ENCODE measurements around the gene BCAS3. TPM values are rescaled to one million over a fixed set of nuclear protein-coding genes. Genes with fewer than 3 reads are reported as not detected.

BCAS3 gene
- total and polyA plus RNA-seq, 3 experiments from 2014 or later, result 10.7 to 35.3 (median 13.5) TPM

DNA sequence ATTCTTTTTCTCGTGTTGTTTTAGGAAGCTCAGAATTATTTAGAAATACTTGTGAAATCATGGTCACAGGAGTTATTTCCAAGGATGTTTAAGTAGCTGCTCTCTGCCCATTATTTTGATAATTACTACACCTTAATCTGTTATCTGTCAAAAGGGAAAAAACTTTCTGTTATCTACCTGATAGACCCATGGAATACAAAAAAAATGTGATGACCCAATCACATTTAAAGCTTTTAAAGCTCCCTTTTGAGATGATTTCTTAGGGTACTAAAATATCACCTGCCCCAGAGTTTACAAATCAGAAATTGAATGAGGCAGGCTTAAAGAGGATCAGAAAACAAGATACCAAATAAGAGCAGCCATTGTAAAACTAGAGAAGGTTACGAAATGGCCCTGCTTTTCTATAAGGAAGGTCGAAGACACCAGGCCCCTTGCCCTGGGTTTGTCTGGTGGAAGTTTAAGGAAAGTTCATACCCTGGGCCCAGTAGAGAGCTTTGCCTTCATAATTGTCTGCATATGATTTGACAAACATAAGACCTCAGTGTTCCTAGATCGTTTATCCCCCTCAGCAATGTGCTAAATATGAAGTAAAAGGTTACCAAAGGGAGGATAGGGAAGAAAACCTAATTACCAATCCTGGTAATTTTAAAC is 572.1 kb downstream of the BCAS3 start:
- CTCF ChIA-PET, result no interaction called here
- no peaks in the 10 kb centered on the region for H3K4me1 ChIP-seq (ENCODE audit: insufficient read depth, low read length)
- POLR2A ChIA-PET, result no interaction called here
- no peak for DNase-seq
- H3K27ac ChIP-seq (ENCODE audit: low read depth, low read length), result no peak overlapping the region
- Mint-ChIP-seq H3K4me3 (no peak overlapping the region), H3K36me3 (peaks cover 0 to 2% (median 0%) of the 10 kb centered on the region in 3 donors), H3K4me1 (peaks cover 0 to 7% (median 0%) of the 10 kb centered on the region in 3 donors), H3K27ac (no peak overlapping the region), H3K9me3 (no peaks in the 10 kb centered on the region), H3K27me3 (no peaks in the 10 kb centered on the region)
- H3K27me3 ChIP-seq (ENCODE audit: insufficient read depth, low read length, poor library complexity, severe bottlenecking), result no peaks in the 10 kb centered on the region
- H3K9me3 ChIP-seq (ENCODE audit: low read length), result no peaks in the 10 kb centered on the region
- H3K4me3 ChIP-seq (ENCODE audit: low read length), result no peak overlapping the region
- no peaks in the 10 kb centered on the region for H3K36me3 ChIP-seq (ENCODE audit: insufficient read depth, low read length)

DNA sequence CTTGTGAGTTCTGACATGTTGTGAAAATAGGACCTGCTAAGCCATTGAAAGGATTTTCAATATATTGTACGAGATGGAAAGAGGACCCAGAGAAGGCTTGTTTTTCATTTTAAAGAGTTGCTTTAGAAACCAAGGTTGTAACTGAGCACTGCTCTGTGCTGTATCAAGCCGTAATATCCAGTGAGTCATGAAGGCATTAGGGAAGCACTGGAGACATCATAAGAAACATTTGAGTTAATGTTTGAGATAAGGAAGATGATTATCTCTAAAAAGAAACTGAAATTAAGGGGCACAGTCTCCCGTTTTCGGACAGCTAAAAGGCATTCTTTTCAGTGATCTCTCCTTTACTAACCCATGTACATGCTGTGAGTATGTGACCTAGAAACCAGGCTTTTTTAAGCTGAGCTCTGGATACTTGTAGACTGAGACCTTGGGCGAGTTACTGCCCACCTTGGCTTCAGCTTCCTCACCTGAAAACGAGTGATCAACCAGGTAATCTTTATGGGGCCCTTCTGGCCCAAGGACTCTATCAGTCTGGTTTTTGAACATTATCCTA is 572.8 kb downstream of the BCAS3 start:
- Mint-ChIP-seq H3K9me3 (no peaks in the 10 kb centered on the region), H3K4me3 (no peak overlapping the region), H3K4me1 (peaks cover 0 to 7% (median 0%) of the 10 kb centered on the region in 3 donors), H3K27ac (peak overlapping the region in 1 of 8 donors; percentile 43), H3K36me3 (no peaks in the 10 kb centered on the region), H3K27me3 (no peaks in the 10 kb centered on the region)
- Histone ChIP-seq H3K36me3 (ENCODE audit: insufficient read depth, low read length) (no peaks in the 10 kb centered on the region), H3K4me1 (ENCODE audit: insufficient read depth, low read length) (no peaks in the 10 kb centered on the region), H3K27me3 (ENCODE audit: insufficient read depth, low read length, poor library complexity, severe bottlenecking) (no peaks in the 10 kb centered on the region), H3K27ac (ENCODE audit: low read depth, low read length) (no peak overlapping the region), H3K4me3 (ENCODE audit: low read length) (no peak overlapping the region), H3K9me3 (ENCODE audit: low read length) (no peaks in the 10 kb centered on the region)
- CTCF ChIA-PET, result no interaction called here
- POLR2A ChIA-PET, result no interaction called here
- no peak for DNase-seq

DNA sequence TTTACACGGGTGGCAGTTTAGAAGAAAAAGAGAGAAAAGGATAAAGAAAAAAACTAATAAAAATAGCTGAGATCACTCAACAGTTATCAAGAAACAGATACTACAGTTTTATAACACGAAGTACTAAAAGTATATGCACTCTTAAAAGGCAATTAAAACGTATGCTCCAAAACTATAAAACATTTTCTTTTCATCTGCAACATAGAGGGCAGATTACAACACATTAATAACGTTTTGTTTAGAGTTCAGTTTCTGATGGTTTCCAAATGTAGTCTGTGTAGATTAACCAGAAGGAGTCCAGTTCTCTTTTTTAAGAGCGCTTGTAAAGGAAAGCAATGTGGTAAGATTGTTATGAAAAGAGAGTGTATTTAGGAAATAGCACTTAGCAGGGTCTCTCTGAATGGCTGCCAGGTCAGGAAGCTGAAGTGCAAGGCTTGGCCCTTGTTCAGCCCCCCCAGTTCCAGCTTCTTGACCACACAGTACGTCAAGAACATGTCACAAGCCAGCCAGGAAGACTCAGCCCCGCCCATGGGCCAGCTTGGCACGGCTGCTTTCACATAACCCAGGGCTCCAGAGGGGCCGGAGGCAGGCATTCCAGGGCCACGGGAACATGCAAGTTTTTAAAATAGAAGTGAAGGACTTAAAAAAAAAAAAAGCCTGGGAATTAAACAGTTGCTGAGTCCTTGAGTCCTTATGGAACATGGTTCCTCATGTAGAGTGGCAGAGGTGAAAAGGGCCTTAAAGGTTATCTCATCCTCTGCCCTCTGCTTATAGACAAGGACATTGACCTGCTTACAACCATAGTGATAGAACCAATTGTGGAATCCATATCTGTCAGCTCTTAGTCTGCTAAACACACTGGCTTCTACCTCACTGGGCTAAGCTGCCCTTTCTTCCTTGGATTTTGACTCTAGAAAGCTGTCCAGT is 574.6 kb downstream of the BCAS3 start:
- DNase-seq, result peak in 1 of 5 donors; percentile 36
- H3K9me3 ChIP-seq (ENCODE audit: low read length), result no peaks in the 10 kb centered on the region
- H3K27me3 ChIP-seq (ENCODE audit: insufficient read depth, low read length, poor library complexity, severe bottlenecking), result no peaks in the 10 kb centered on the region
- H3K4me3 ChIP-seq (ENCODE audit: low read length), result no peak overlapping the region
- ChIA-PET CTCF (no interaction called here), POLR2A (no interaction called here)
- Mint-ChIP-seq H3K4me3 (no peak overlapping the region), H3K9me3 (no peaks in the 10 kb centered on the region), H3K4me1 (peaks cover 0 to 7% (median 0%) of the 10 kb centered on the region in 3 donors), H3K27ac (peak overlapping the region in 1 of 8 donors; percentile 38), H3K36me3 (no peaks in the 10 kb centered on the region), H3K27me3 (no peaks in the 10 kb centered on the region)
- no peak overlapping the region for H3K27ac ChIP-seq (ENCODE audit: low read depth, low read length)
- no peaks in the 10 kb centered on the region for H3K36me3 ChIP-seq (ENCODE audit: insufficient read depth, low read length)
- H3K4me1 ChIP-seq (ENCODE audit: insufficient read depth, low read length), result no peaks in the 10 kb centered on the region

- Histone ChIP-seq H3K36me3 (ENCODE audit: insufficient read depth, low read length) (no peaks in the 10 kb centered on the region), H3K4me3 (ENCODE audit: low read length) (no peak overlapping the region), H3K27me3 (ENCODE audit: insufficient read depth, low read length, poor library complexity, severe bottlenecking) (no peaks in the 10 kb centered on the region), H3K27ac (ENCODE audit: low read depth, low read length) (no peak overlapping the region), H3K9me3 (ENCODE audit: low read length) (no peaks in the 10 kb centered on the region), H3K4me1 (ENCODE audit: insufficient read depth, low read length) (no peaks in the 10 kb centered on the region)
- Mint-ChIP-seq H3K27me3 (no peaks in the 10 kb centered on the region), H3K4me3 (no peak overlapping the region), H3K9me3 (no peaks in the 10 kb centered on the region), H3K27ac (peak overlapping the region in 1 of 8 donors; percentile 34), H3K4me1 (peaks cover 0 to 7% (median 0%) of the 10 kb centered on the region in 3 donors), H3K36me3 (no peaks in the 10 kb centered on the region)
- POLR2A ChIA-PET, result no interaction called here
- no peak for DNase-seq
- CTCF ChIA-PET, result no interaction called here
Observed at GRCh38 chr17:61253362-61253761, 575.7 kb downstream of the BCAS3 start.

GRCh38 chr17:61253937-61254574 is 576.4 kb downstream of the BCAS3 start:
- Histone ChIP-seq H3K27ac (ENCODE audit: low read depth, low read length) (no peak overlapping the region), H3K27me3 (ENCODE audit: insufficient read depth, low read length, poor library complexity, severe bottlenecking) (no peaks in the 10 kb centered on the region), H3K4me3 (ENCODE audit: low read length) (no peak overlapping the region), H3K4me1 (ENCODE audit: insufficient read depth, low read length) (no peaks in the 10 kb centered on the region), H3K36me3 (ENCODE audit: insufficient read depth, low read length) (no peaks in the 10 kb centered on the region), H3K9me3 (ENCODE audit: low read length) (no peaks in the 10 kb centered on the region)
- no peaks in the 10 kb centered on the region for H3K9me3 Mint-ChIP-seq
- H3K36me3 Mint-ChIP-seq, result no peaks in the 10 kb centered on the region
- POLR2A ChIA-PET, result no interaction called here
- peaks cover 0 to 7% (median 0%) of the 10 kb centered on the region in 3 donors for H3K4me1 Mint-ChIP-seq
- H3K4me3 Mint-ChIP-seq, result no peak overlapping the region
- CTCF ChIA-PET, result no interaction called here
- DNase-seq, result no peak
- no peaks in the 10 kb centered on the region for H3K27me3 Mint-ChIP-seq
- H3K27ac Mint-ChIP-seq, result peak overlapping the region in 1 of 8 donors; percentile 71

- H3K27ac ChIP-seq (ENCODE audit: low read depth, low read length), result no peak overlapping the region
- Mint-ChIP-seq H3K9me3 (no peaks in the 10 kb centered on the region), H3K27ac (no peak overlapping the region), H3K4me3 (no peak overlapping the region), H3K27me3 (no peaks in the 10 kb centered on the region), H3K36me3 (no peaks in the 10 kb centered on the region), H3K4me1 (peaks cover 0 to 4% (median 0%) of the 10 kb centered on the region in 3 donors)
- POLR2A ChIA-PET, result no interaction called here
- H3K27me3 ChIP-seq (ENCODE audit: insufficient read depth, low read length, poor library complexity, severe bottlenecking), result no peaks in the 10 kb centered on the region
- DNase-seq, result no peak
- no peaks in the 10 kb centered on the region for H3K9me3 ChIP-seq (ENCODE audit: low read length)
- CTCF ChIA-PET, result no interaction called here
- H3K4me1 ChIP-seq (ENCODE audit: insufficient read depth, low read length), result no peaks in the 10 kb centered on the region
- no peak overlapping the region for H3K4me3 ChIP-seq (ENCODE audit: low read length)
- no peaks in the 10 kb centered on the region for H3K36me3 ChIP-seq (ENCODE audit: insufficient read depth, low read length)
Observed at GRCh38 chr17:61254904-61255303, 577.3 kb downstream of the BCAS3 start.

DNA sequence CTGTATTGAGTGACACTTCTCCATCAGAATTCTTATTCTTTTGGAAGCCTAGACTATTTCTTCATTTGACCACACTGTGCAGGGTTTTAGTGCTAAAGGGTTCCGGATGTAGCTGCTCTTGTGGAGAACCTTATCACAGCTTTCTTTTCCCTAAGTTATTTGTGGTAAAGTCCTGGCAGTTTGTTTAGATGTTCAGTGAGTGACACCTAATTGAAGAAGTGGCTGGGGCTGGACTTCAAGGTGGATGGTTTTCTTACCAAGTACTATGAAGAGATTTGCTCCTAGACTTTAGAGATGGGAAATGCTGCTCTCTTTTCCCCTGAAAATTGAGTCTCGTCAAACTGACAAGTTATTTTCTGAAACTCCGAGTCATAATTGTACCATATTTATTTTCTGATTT is 578.0 kb downstream of the BCAS3 start:
- Mint-ChIP-seq H3K27me3 (no peaks in the 10 kb centered on the region), H3K36me3 (no peaks in the 10 kb centered on the region), H3K27ac (no peak overlapping the region), H3K4me3 (no peak overlapping the region), H3K9me3 (no peaks in the 10 kb centered on the region), H3K4me1 (no peaks in the 10 kb centered on the region)
- POLR2A ChIA-PET, result no interaction called here
- CTCF ChIA-PET, result no interaction called here
- no peak for DNase-seq
- Histone ChIP-seq H3K27me3 (ENCODE audit: insufficient read depth, low read length, poor library complexity, severe bottlenecking) (no peaks in the 10 kb centered on the region), H3K36me3 (ENCODE audit: insufficient read depth, low read length) (no peaks in the 10 kb centered on the region), H3K4me1 (ENCODE audit: insufficient read depth, low read length) (no peaks in the 10 kb centered on the region), H3K4me3 (ENCODE audit: low read length) (no peak overlapping the region), H3K9me3 (ENCODE audit: low read length) (no peaks in the 10 kb centered on the region), H3K27ac (ENCODE audit: low read depth, low read length) (no peak overlapping the region)

DNA sequence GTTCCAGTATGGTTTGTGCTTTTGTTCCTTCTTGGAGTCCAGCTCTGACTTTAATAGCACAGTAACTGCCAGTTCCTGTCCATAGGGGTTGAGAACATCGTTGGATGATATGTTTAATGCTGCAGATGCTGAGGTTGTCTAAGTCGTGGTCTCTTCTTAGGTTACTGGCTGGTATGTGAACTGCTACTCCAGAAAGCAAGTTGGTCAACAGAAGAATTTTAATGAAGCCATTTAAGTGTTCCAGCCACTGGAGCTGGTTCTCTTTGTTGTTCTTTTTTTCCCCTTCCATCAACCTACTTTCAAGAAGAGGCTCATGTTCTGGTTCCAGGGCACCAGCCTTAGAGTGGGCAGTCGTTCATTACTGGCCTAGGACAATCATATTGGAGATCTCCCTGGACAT is 581.7 kb downstream of the BCAS3 start:
- Mint-ChIP-seq H3K27me3 (no peaks in the 10 kb centered on the region), H3K4me3 (no peak overlapping the region), H3K4me1 (no peaks in the 10 kb centered on the region), H3K27ac (no peak overlapping the region), H3K36me3 (no peaks in the 10 kb centered on the region), H3K9me3 (no peaks in the 10 kb centered on the region)
- no peak for DNase-seq
- CTCF ChIA-PET, result no interaction called here
- H3K36me3 ChIP-seq (ENCODE audit: insufficient read depth, low read length), result no peaks in the 10 kb centered on the region
- POLR2A ChIA-PET, result no interaction called here
- H3K27me3 ChIP-seq (ENCODE audit: insufficient read depth, low read length, poor library complexity, severe bottlenecking), result no peaks in the 10 kb centered on the region
- no peaks in the 10 kb centered on the region for H3K9me3 ChIP-seq (ENCODE audit: low read length)
- H3K4me3 ChIP-seq (ENCODE audit: low read length), result no peak overlapping the region
- H3K27ac ChIP-seq (ENCODE audit: low read depth, low read length), result no peak overlapping the region
- no peaks in the 10 kb centered on the region for H3K4me1 ChIP-seq (ENCODE audit: insufficient read depth, low read length)
